HepG2 (cell line): ENCODE results near the gene HCFC1R1. TPM values are rescaled to one million over a fixed set of nuclear protein-coding genes. Genes with fewer than 3 reads are reported as not detected.

Experiments used
- CBX5 ChIP-seq: sonication (generic); formaldehyde crosslinking; IDR thresholded peaks from 2 replicates; pipeline ENCODE4 v1.4.0; 2020; ENCODE audit warnings: missing genetic modification reagents, borderline replicate concordance
- CREB1 ChIP-seq, 2 experiments: fragments of 450-650 bp in 1 of 2; IDR thresholded peaks; 2 replicates each; pipeline ENCODE4 v1.6.1; 2016 to 2017; ENCODE audit warnings: control low read depth in 1 of 2, mild to moderate bottlenecking in 1 of 2, missing compliant biosample characterization in 1 of 2, missing genetic modification characterization in 1 of 2
- EP300 ChIP-seq, 3 experiments: sonication (generic) in 1 of 3; formaldehyde crosslinking in 1 of 3; IDR thresholded peaks; 2 replicates each; pipeline versions ENCODE4 v1.5.1 to v1.6.1; 2011 to 2020; ENCODE audit warnings: low read depth in 2 of 3, low read length in 2 of 3, borderline replicate concordance in 1 of 3, improper control_type of control experiment in 1 of 3, mild to moderate bottlenecking in 1 of 3, missing genetic modification reagents in 1 of 3, moderate library complexity in 1 of 3
- FOXK1 ChIP-seq: sonication (generic); formaldehyde crosslinking; IDR thresholded peaks from 2 replicates; pipeline ENCODE4 v1.4.0; 2020; ENCODE audit warnings: low read depth, missing genetic modification reagents, borderline replicate concordance
- KDM2A ChIP-seq: sonication (generic); formaldehyde crosslinking; IDR thresholded peaks from 2 replicates; pipeline ENCODE4 v1.4.0; 2020; ENCODE audit warnings: low read depth, missing genetic modification reagents, borderline replicate concordance
- KDM5A ChIP-seq: fragments of 200-600 bp; sonication (generic); IDR thresholded peaks from 2 replicates; pipeline ENCODE4 v1.7.0; 2018; ENCODE audit warnings: antibody characterized with exemption, mild to moderate bottlenecking, low read length, borderline replicate concordance
- LCORL ChIP-seq, 2 experiments: fragments of 450-650 bp in 1 of 2; sonication (generic) in 1 of 2; formaldehyde crosslinking in 1 of 2; IDR thresholded peaks; 2 replicates each; pipeline versions ENCODE4 v1.5.0 to v1.6.1; 2017 to 2020; ENCODE audit warnings: antibody characterized with exemption in 1 of 2, missing genetic modification reagents in 1 of 2
- RFX3 ChIP-seq: IDR thresholded peaks from 2 replicates; pipeline ENCODE4 v1.6.1; 2016; ENCODE audit warnings: missing biosample characterization, missing genetic modification reagents
- SALL1 ChIP-seq: sonication (generic); formaldehyde crosslinking; IDR thresholded peaks from 2 replicates; pipeline ENCODE4 v1.8.0; 2022; ENCODE audit warnings: mild to moderate bottlenecking, missing genetic modification reagents
- ZFP91 ChIP-seq: sonication (generic); formaldehyde crosslinking; IDR thresholded peaks from 2 replicates; pipeline ENCODE4 v1.9.0; 2022; ENCODE audit warnings: missing genetic modification reagents, mild to moderate bottlenecking, borderline replicate concordance
- ZNF136 ChIP-seq: sonication (generic); formaldehyde crosslinking; IDR thresholded peaks from 2 replicates; pipeline ENCODE4 v1.8.1; 2022; ENCODE audit warnings: low read depth, mild to moderate bottlenecking, moderate library complexity, missing genetic modification reagents
- ZNF18 ChIP-seq: sonication (generic); formaldehyde crosslinking; IDR thresholded peaks from 2 replicates; pipeline ENCODE4 v1.8.0; 2022; ENCODE audit warnings: mild to moderate bottlenecking, missing genetic modification reagents; ENCODE audit not compliant: insufficient replicate concordance
- ZNF296 ChIP-seq: sonication (generic); formaldehyde crosslinking; conservative IDR thresholded peaks from 2 replicates; pipeline ENCODE4 v1.5.0; 2020; ENCODE audit warnings: mild to moderate bottlenecking, missing genetic modification reagents
- ZNF564 ChIP-seq: sonication (generic); formaldehyde crosslinking; IDR thresholded peaks from 2 replicates; pipeline ENCODE4 v1.8.1; 2023; ENCODE audit warnings: mild to moderate bottlenecking, missing genetic modification reagents
- ZNF773 ChIP-seq: sonication (generic); formaldehyde crosslinking; IDR thresholded peaks from 2 replicates; pipeline ENCODE4 v1.4.0; 2020; ENCODE audit warnings: missing genetic modification reagents, borderline replicate concordance
- polyA plus RNA-seq, 8 experiments: library from polyadenylated mRNA; depleted of rRNA in 3 of 8; stranded (reverse) in 7 of 8; unstranded in 1 of 8; fragments of >200 nt; fragmentation: Illumina TruSeq in 4 of 8; extraction: Trizol in 4 of 8; gene quantifications; 2 replicates each; pipeline versions ENCODE4 v1.2.1 to v1.2.3, GENCODE V29; 2011 to 2016; ENCODE audit warnings: low read depth in 4 of 8, missing spikeins in 1 of 8, mixed read lengths in 1 of 8; ENCODE audit not compliant: insufficient read depth in 1 of 8
- total RNA-seq, 5 experiments: library from RNA; depleted of rRNA; stranded (reverse); fragments of >200 nt; fragmentation: Illumina TruSeq; extraction: Trizol; gene quantifications; 2 replicates each; pipeline ENCODE4 v1.2.3, GENCODE V29; 2016; ENCODE audit warnings: low read depth in 1 of 5
- TF ChIP-seq, protein P1 (sequence below): IDR thresholded peaks from 2 replicates; pipeline ENCODE4 v1.6.1; 2016; ENCODE audit warnings: mild to moderate bottlenecking, missing biosample characterization, missing genetic modification reagents
- TF ChIP-seq, protein P2 (sequence below): sonication (generic); formaldehyde crosslinking; IDR thresholded peaks from 2 replicates; pipeline ENCODE4 v1.8.1; 2023; ENCODE audit warnings: mild to moderate bottlenecking, moderate library complexity, missing genetic modification reagents
- TF ChIP-seq, protein P3 (sequence below): sonication (generic); formaldehyde crosslinking; conservative IDR thresholded peaks from 2 replicates; pipeline ENCODE4 v1.4.0; 2020; ENCODE audit warnings: mild to moderate bottlenecking, missing genetic modification reagents, moderate library complexity

The HCFC1R1 gene
- total and polyA plus RNA-seq, 2 of the 13 experiments (the other 11 are each of a cell fraction or from before 2014, with no cell fraction given): 13.8 to 16.1 TPM

- TF ChIP-seq, protein P1, sequence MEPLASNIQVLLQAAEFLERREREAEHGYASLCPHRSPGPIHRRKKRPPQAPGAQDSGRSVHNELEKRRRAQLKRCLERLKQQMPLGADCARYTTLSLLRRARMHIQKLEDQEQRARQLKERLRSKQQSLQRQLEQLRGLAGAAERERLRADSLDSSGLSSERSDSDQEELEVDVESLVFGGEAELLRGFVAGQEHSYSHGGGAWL: peak; percentile 26; the same call in 1 of the 2 replicates
- TF ChIP-seq ZNF773 (CRISPR knock-in tag) (no peak), KDM2A (CRISPR knock-in tag) (peak; percentile 50; the same call in 1 of the 2 replicates), LCORL (IDR thresholded peaks at IDR 0.05) (no peak), LCORL (CRISPR knock-in tag; IDR thresholded peaks at IDR 0.05) (peak; percentile 52; the same call in 1 of the 2 replicates), CREB1 (IDR thresholded peaks at IDR 0.05) (no peak), CREB1 (CRISPR knock-in tag; IDR thresholded peaks at IDR 0.05) (no peak), RFX3 (CRISPR knock-in tag) (no peak), ZFP91 (0 out of 2 replicates have a peak, but pooled peaks have one; percentile 16), ZNF136 (CRISPR knock-in tag) (no peak), CBX5 (CRISPR knock-in tag) (no peak), SALL1 (CRISPR knock-in tag) (peak; percentile 56), ZNF564 (no peak), ZNF296 (CRISPR knock-in tag) (0 out of 2 replicates have a peak, but pooled peaks have one; percentile 26), EP300 (IDR thresholded peaks at IDR 0.05; ENCODE audit: low read depth in 2 of 2, low read length in 2 of 2) (0 out of 4 replicates have a peak, but pooled peaks of 1 of the 2 experiments have one; percentile 4), EP300 (CRISPR knock-in tag; IDR thresholded peaks at IDR 0.05; ENCODE audit: borderline replicate concordance) (no peak), FOXK1 (no peak), KDM5A (no peak), ZNF18 (no peak)
- TF ChIP-seq, protein P2, sequence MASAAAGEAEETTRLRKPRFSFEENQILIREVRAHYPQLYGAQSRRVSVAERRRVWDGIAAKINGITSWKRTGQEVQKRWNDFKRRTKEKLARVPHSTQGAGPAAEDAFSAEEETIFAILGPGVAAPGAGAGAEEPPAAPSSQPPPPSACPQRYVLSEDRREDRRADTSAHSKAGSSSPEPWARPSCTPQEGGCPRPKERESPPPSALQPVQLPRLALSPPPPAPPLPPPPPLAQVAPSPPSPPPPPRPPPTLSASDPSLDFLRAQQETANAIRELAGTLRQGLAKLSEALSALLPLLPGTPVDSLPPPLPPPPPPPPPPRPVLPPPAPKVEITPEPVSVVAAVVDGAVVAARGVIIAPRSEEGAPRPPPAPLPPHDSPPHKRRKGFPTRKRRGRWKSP (CRISPR knock-in tag): no peak
- TF ChIP-seq, protein P3, sequence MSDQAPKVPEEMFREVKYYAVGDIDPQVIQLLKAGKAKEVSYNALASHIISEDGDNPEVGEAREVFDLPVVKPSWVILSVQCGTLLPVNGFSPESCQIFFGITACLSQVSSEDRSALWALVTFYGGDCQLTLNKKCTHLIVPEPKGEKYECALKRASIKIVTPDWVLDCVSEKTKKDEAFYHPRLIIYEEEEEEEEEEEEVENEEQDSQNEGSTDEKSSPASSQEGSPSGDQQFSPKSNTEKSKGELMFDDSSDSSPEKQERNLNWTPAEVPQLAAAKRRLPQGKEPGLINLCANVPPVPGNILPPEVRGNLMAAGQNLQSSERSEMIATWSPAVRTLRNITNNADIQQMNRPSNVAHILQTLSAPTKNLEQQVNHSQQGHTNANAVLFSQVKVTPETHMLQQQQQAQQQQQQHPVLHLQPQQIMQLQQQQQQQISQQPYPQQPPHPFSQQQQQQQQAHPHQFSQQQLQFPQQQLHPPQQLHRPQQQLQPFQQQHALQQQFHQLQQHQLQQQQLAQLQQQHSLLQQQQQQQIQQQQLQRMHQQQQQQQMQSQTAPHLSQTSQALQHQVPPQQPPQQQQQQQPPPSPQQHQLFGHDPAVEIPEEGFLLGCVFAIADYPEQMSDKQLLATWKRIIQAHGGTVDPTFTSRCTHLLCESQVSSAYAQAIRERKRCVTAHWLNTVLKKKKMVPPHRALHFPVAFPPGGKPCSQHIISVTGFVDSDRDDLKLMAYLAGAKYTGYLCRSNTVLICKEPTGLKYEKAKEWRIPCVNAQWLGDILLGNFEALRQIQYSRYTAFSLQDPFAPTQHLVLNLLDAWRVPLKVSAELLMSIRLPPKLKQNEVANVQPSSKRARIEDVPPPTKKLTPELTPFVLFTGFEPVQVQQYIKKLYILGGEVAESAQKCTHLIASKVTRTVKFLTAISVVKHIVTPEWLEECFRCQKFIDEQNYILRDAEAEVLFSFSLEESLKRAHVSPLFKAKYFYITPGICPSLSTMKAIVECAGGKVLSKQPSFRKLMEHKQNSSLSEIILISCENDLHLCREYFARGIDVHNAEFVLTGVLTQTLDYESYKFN (CRISPR knock-in tag): peak; percentile 54; the same call in 1 of the 2 replicates
Observed at GRCh38 chr16:3009568-3010390, 14.0 kb downstream of the HCFC1R1 start (continued).
